ENCODE data around the gene LHX4.

DNA sequence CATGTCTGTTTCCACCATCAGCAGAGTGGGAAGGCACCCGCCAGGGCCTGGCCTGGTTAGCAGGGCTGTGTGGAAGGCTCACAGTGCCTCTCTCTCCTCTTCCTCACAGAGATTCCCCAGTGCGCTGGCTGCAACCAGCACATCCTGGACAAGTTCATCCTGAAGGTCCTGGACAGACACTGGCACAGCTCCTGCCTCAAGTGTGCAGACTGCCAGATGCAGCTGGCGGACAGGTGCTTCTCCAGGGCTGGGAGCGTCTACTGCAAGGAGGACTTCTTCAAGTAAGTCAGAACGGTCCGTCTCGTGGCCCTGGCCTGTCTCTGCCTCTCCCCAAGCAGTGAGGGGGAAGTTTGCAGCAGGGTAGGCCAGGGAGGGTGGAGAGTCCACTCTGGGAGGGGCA lies 18.1 kb downstream of the LHX4 start:
- TF ChIP-seq EZH2 (IDR thresholded peaks at IDR 0.05; ENCODE audit: insufficient read depth, poor library complexity, severe bottlenecking) (no peak), EZH2phosphoT487 (IDR thresholded peaks at IDR 0.05; ENCODE audit: insufficient read depth, low read depth) (no peak)
